Ammon's horn (tissue), 1 donor: ENCODE results near the gene MAP1LC3B.
"Not testable (repeated sequence)": the region's sequence is repeated elsewhere in the genome, so short reads cannot be mapped to it uniquely, and the experiment has no call there.

Experiments
- DNase-seq: peaks from one replicate; pipeline ENCODE4 v3.0.0-alpha.2; 2016; ENCODE audit warnings: low spot score

Gene MAP1LC3B

GRCh38 chr16:87360862-87361610 is 31.1 kb upstream of the MAP1LC3B start:
- DNase-seq, result no peak

GRCh38 chr16:87361916-87362619 is 30.1 kb upstream of the MAP1LC3B start:
- DNase-seq, result no peak

GRCh38 chr16:87362828-87363559 is 29.1 kb upstream of the MAP1LC3B start:
- DNase-seq, result not testable (repeated sequence)

GRCh38 chr16:87363771-87364455 is 28.2 kb upstream of the MAP1LC3B start:
- no peak for DNase-seq

- no peak for DNase-seq
Observed at GRCh38 chr16:87365021-87365713, 27.0 kb upstream of the MAP1LC3B start.

GRCh38 chr16:87366288-87366687 is 25.8 kb upstream of the MAP1LC3B start:
- DNase-seq, result no peak

- DNase-seq, result no peak
Observed at GRCh38 chr16:87366930-87367329, 25.2 kb upstream of the MAP1LC3B start.

- no peak for DNase-seq
Observed at GRCh38 chr16:87367529-87367928, 24.6 kb upstream of the MAP1LC3B start.

- DNase-seq, result no peak
Observed at GRCh38 chr16:87368029-87368770, 23.9 kb upstream of the MAP1LC3B start.

- no peak for DNase-seq
Observed at GRCh38 chr16:87369117-87369765, 22.9 kb upstream of the MAP1LC3B start.

GRCh38 chr16:87369796-87370719 is 22.1 kb upstream of the MAP1LC3B start:
- no peak for DNase-seq

- no peak for DNase-seq
Observed at GRCh38 chr16:87371261-87371866, 20.8 kb upstream of the MAP1LC3B start.

GRCh38 chr16:87372305-87372704 is 19.8 kb upstream of the MAP1LC3B start:
- no peak for DNase-seq

- no peak for DNase-seq
Observed at GRCh38 chr16:87374313-87374712, 17.8 kb upstream of the MAP1LC3B start.

GRCh38 chr16:87375426-87376135 is 16.6 kb upstream of the MAP1LC3B start:
- no peak for DNase-seq

GRCh38 chr16:87376660-87377059 is 15.5 kb upstream of the MAP1LC3B start:
- no peak for DNase-seq

- not testable (repeated sequence) for DNase-seq
Observed at GRCh38 chr16:87379312-87379752, 12.8 kb upstream of the MAP1LC3B start.

- no peak for DNase-seq
Observed at GRCh38 chr16:87380403-87380802, 11.7 kb upstream of the MAP1LC3B start.
